GM12878 (cell line): ENCODE data around the gene TIGAR. TPM values are rescaled to one million over a fixed set of nuclear protein-coding genes. Genes with fewer than 3 reads are reported as not detected.
A peak's percentile ranks its signal among the peaks of the same experiment; 100 is the strongest.

Experiments used
- ATAC-seq: fragments of 200-7000 bp; cut with Tn5 transposase; 3 replicates; pipeline ENCODE4 v1.9.1; 2020; ENCODE audit warnings: mild to moderate bottlenecking, moderate library complexity
- BruUV-seq: library from RNA; stranded (reverse); fragments of 400-500 nt; replicated peaks from 2 replicates; lab custom pipeline; 2021; lab: Mats Ljungman, UMichigan
- CTCF ChIA-PET: fragments of 300-600 bp; sonication (Branson Sonifier 250); formaldehyde crosslinking; extraction: SDS; loops from one replicate; lab custom pipeline; 2021; ENCODE audit warnings: inconsistent platforms; lab: Yijun Ruan, JAX
- POLR2A ChIA-PET: fragments of 350-600 bp; formaldehyde crosslinking; extraction: SDS; loops from one replicate; lab custom pipeline; 2021; ENCODE audit warnings: inconsistent platforms; lab: Charles Lee
- RAD21 ChIA-PET: fragments of 300-600 bp; sonication (Branson Sonifier 250); formaldehyde crosslinking; loops from one replicate; lab custom pipeline; 2023; ENCODE audit warnings: antibody characterized with exemption; ENCODE audit not compliant: unreplicated experiment; lab: Charles Lee
- SMC1A ChIA-PET: fragments of 300-600 bp; sonication (Branson Sonifier 250); formaldehyde crosslinking; loops from one replicate; lab custom pipeline; 2023; ENCODE audit not compliant: unreplicated experiment, uncharacterized antibody; lab: Charles Lee
- DNase-seq: peaks from one replicate; pipeline ENCODE4 v3.0.0-alpha.2; 2011; ENCODE audit warnings: low read depth, low spot score
- FAIRE-seq: peaks from 3 replicates; lab custom pipeline; 2011; peaks lifted over from hg19 to GRCh38; lab: Jason Lieb, UNC
- H2AFZ ChIP-seq: 2 replicates; pipeline ENCODE4 v1.6.0; 2011; ENCODE audit warnings: low read depth, low read length, control low read depth; ENCODE audit not compliant: control insufficient read depth
- H3K27ac ChIP-seq: 2 replicates; pipeline ENCODE4 v1.5.1; 2011; ENCODE audit warnings: control low read depth; ENCODE audit not compliant: control insufficient read depth, insufficient read depth
- H3K27me3 ChIP-seq, 2 experiments: replicated peaks in 1 of 2; 2 replicates each; pipeline versions ENCODE4 v1.6.0 to v1.6.1; 2011; ENCODE audit warnings: low read length in 1 of 2; ENCODE audit not compliant: control insufficient read depth in 2 of 2, insufficient read depth in 2 of 2
- H3K36me3 ChIP-seq, 2 experiments: 2 replicates each; pipeline ENCODE4 v1.5.1; 2011; ENCODE audit warnings: low read length in 1 of 2; ENCODE audit not compliant: control insufficient read depth in 2 of 2, insufficient read depth in 2 of 2
- H3K4me1 ChIP-seq: 2 replicates; pipeline ENCODE4 v1.6.1; 2011; ENCODE audit warnings: mild to moderate bottlenecking, low read length, moderate library complexity, mixed read lengths; ENCODE audit not compliant: control insufficient read depth, insufficient read depth
- H3K4me2 ChIP-seq: 2 replicates; pipeline ENCODE4 v1.6.0; 2011; ENCODE audit warnings: control low read depth; ENCODE audit not compliant: control insufficient read depth, insufficient read depth
- H3K4me3 ChIP-seq: fragments of 200-600 bp; sonication (generic); 2 replicates; pipeline ENCODE4 v1.5.1; 2016
- H3K79me2 ChIP-seq: 2 replicates; pipeline ENCODE4 v1.6.0; 2011; ENCODE audit warnings: low read length; ENCODE audit not compliant: control insufficient read depth, insufficient read depth
- H3K9ac ChIP-seq: 2 replicates; pipeline ENCODE4 v1.8.0; 2011; ENCODE audit warnings: low read length, control low read depth, mixed read lengths; ENCODE audit not compliant: control insufficient read depth, insufficient read depth
- H3K9me3 ChIP-seq: replicated peaks from 3 replicates; pipeline ENCODE4 v1.5.1; 2011; ENCODE audit warnings: mild to moderate bottlenecking, low read length; ENCODE audit not compliant: control insufficient read depth, insufficient read depth
- H4K20me1 ChIP-seq: 2 replicates; pipeline ENCODE4 v1.6.0; 2011; ENCODE audit not compliant: control insufficient read depth, insufficient read depth
- BCLAF1 ChIP-seq: fragments of 450-650 bp; IDR thresholded peaks from 2 replicates; pipeline ENCODE4 v1.6.1; 2017; ENCODE audit warnings: antibody characterized with exemption, mild to moderate bottlenecking, moderate library complexity
- MEF2B ChIP-seq: fragments of 450-650 bp; IDR thresholded peaks from 2 replicates; pipeline ENCODE4 v1.6.1; 2018; ENCODE audit warnings: mild to moderate bottlenecking, moderate library complexity; ENCODE audit not compliant: partially characterized antibody, poor library complexity, severe bottlenecking
- POLR2A ChIP-seq: IDR thresholded peaks from 2 replicates; pipeline ENCODE4 v1.6.1; 2011; ENCODE audit warnings: low read depth, mild to moderate bottlenecking, low read length
- PRDM15 ChIP-seq: fragments of 450-650 bp; formaldehyde crosslinking; IDR thresholded peaks from 2 replicates; pipeline ENCODE4 v1.4.0; 2020; ENCODE audit warnings: mild to moderate bottlenecking, moderate library complexity
- SPI1 ChIP-seq: IDR thresholded peaks from 2 replicates; pipeline ENCODE4 v1.6.1; 2011; ENCODE audit warnings: low read depth, mild to moderate bottlenecking, low read length, moderate library complexity, borderline replicate concordance; ENCODE audit not compliant: insufficient read depth
- ZNF24 ChIP-seq: fragments of 450-650 bp; IDR thresholded peaks from 2 replicates; pipeline ENCODE4 v1.6.1; 2017; ENCODE audit warnings: antibody characterized with exemption, mild to moderate bottlenecking
- ZNF622 ChIP-seq: fragments of 450-650 bp; IDR thresholded peaks from 2 replicates; pipeline ENCODE4 v1.6.1; 2017; ENCODE audit warnings: mild to moderate bottlenecking, inconsistent platforms
- WGBS: methylation state at CpG from one replicate; pipeline ENCODE4 v1.1.6; 2016; ENCODE audit warnings: low lambda C conversion rate; ENCODE audit not compliant: insufficient replicate concordance, insufficient coverage; ENCODE audit errors: missing lambda C conversion rate; 5-methylcytosine and 5-hydroxymethylcytosine counted together
- in situ Hi-C: fragments of 300-500 bp; cut with MboI; formaldehyde crosslinking; loops from 9 replicates; pipeline ENCODE4 v1.14.3; 2018; ENCODE audit warnings: mixed read lengths
- intact Hi-C: fragments of 100-400 bp; cut with micrococcal nuclease; formaldehyde crosslinking; loops from one replicate; pipeline ENCODE4 v1.14.2; 2022; ENCODE audit not compliant: unreplicated experiment
- polyA plus RNA-seq, 11 experiments: library from polyadenylated mRNA; depleted of rRNA in 4 of 11; unstranded in 6 of 11; stranded (reverse) in 5 of 11; fragments of >200 nt; fragmentation: Nextera tagmentation in 4 of 11; fragmentation: Illumina TruSeq in 1 of 11; extraction: Ambion mirVana in 4 of 11; extraction: Trizol in 1 of 11; gene quantifications; 1 replicate in 1 of 11; 2 replicates in 10 of 11; pipeline versions ENCODE4 v1.2.1 to v1.2.3, GENCODE V29; 2011 to 2016; ENCODE audit warnings: inconsistent platforms in 2 of 11, missing spikeins in 2 of 11, low read depth in 1 of 11
- total RNA-seq, 4 experiments: library from RNA; depleted of rRNA in 3 of 4; stranded (reverse); fragments of >200 nt in 3 of 4; fragmentation: Illumina TruSeq in 1 of 4; extraction: Trizol in 1 of 4; gene quantifications; 2 replicates each; pipeline versions ENCODE4 v1.2.1 to v1.2.3, GENCODE V29; 2013 to 2021

TIGAR gene
- total and polyA plus RNA-seq, 10 of the 15 experiments (the other 5 are each of a cell fraction or from before 2014, with no cell fraction given) = 7.6 to 45.7 (median 16.5) TPM

- FAIRE-seq (no peak), ATAC-seq (no peak), DNase-seq (no peak)
- SMC1A ChIA-PET = interaction anchor here (0.6 to 2.1 kb wide), 4 partner anchors 9 to 289 kb away, joined by 3 to 8 read pairs (median 4); no protein-coding TSS in a partner anchor
- Histone ChIP-seq H4K20me1 (peaks cover 16% of the 10 kb centered on the region), H3K4me1 (peaks cover 14% of the 10 kb centered on the region), H3K9ac (no peak overlapping the region), H3K36me3 (peaks cover 64 to 65% of the 10 kb centered on the region in 2 experiments), H3K79me2 (peaks cover 72% of the 10 kb centered on the region), H3K4me2 (peak overlapping the region; percentile 35; the same call in 1 of the 2 replicates), H3K27ac (no peak overlapping the region), H2AFZ (no peak overlapping the region), H3K9me3 (no peaks in the 10 kb centered on the region), H3K27me3 (no peaks in the 10 kb centered on the region), H3K4me3 (no peak overlapping the region)
- WGBS = 87% methylated on average over 14 of the region's 14 CpGs
- TF ChIP-seq ZNF622 (no peak), PRDM15 (CRISPR knock-in tag) (no peak), POLR2A (peak; percentile 66), BCLAF1 (no peak), MEF2B (no peak), ZNF24 (no peak), SPI1 (no peak)
- no TSS peak for BruUV-seq
- in situ Hi-C loops (no loop called here), intact Hi-C loops (no loop called here)
- CTCF ChIA-PET = interaction anchor here (1.0 kb wide), 1 partner anchor 401 kb away, joined by 4 read pairs; no protein-coding TSS in a partner anchor
- POLR2A ChIA-PET = interaction anchor here (0.5 kb wide), 1 partner anchor 11 kb away, joined by 3 read pairs; no protein-coding TSS in a partner anchor
- RAD21 ChIA-PET = interaction anchor here (2.2 kb wide), 1 partner anchor 10 kb away, joined by 12 read pairs; no protein-coding TSS in a partner anchor
Observed at GRCh38 chr12:4286771-4287317, 34.2 kb upstream of the TIGAR start.
